Parathyroid adenoma (tissue), 2 donors: ENCODE data around the gene UHRF1.
"Not testable (repeated sequence)": the region's sequence is repeated elsewhere in the genome, so short reads cannot be mapped to it uniquely, and the experiment has no call there.

Source experiments
- H2AFZ ChIP-seq: fragments of 300-600 bp; sonication (generic); one replicate; pipeline ENCODE4 v1.7.0; 2017; ENCODE audit warnings: antibody characterized with exemption, mild to moderate bottlenecking
- H3K27ac ChIP-seq: fragments of 300-600 bp; sonication (generic); one replicate; pipeline ENCODE4 v1.7.0; 2017
- H3K27me3 ChIP-seq: fragments of 300-600 bp; sonication (generic); one replicate; pipeline ENCODE4 v1.7.0; 2017; ENCODE audit warnings: low read length; ENCODE audit not compliant: control insufficient read depth, insufficient read depth
- H3K36me3 ChIP-seq: fragments of 300-600 bp; sonication (generic); one replicate; pipeline ENCODE4 v1.7.0; 2017; ENCODE audit warnings: low read length; ENCODE audit not compliant: control insufficient read depth, insufficient read depth
- H3K4me1 ChIP-seq: fragments of 300-600 bp; sonication (generic); one replicate; pipeline ENCODE4 v1.7.0; 2017; ENCODE audit warnings: control low read depth
- H3K4me2 ChIP-seq: fragments of 300-600 bp; sonication (generic); one replicate; pipeline ENCODE4 v1.7.0; 2017; ENCODE audit warnings: low read length
- H3K4me3 ChIP-seq: fragments of 300-600 bp; sonication (generic); one replicate; pipeline ENCODE4 v1.7.0; 2017; ENCODE audit warnings: low read depth, low read length
- H3K79me2 ChIP-seq: fragments of 300-600 bp; sonication (generic); one replicate; pipeline ENCODE4 v1.7.0; 2017; ENCODE audit warnings: control low read depth
- H3K9ac ChIP-seq: fragments of 300-600 bp; sonication (generic); one replicate; pipeline ENCODE4 v1.7.0; 2017; ENCODE audit warnings: mild to moderate bottlenecking
- H3K9me3 ChIP-seq: fragments of 300-600 bp; sonication (generic); one replicate; pipeline ENCODE4 v1.7.0; 2017; ENCODE audit warnings: low read length; ENCODE audit not compliant: control insufficient read depth
- TF ChIP-seq, protein P1 (sequence below): fragments of 300-600 bp; sonication (generic); IDR thresholded peaks from one replicate; pipeline ENCODE4 v1.7.0; 2017; ENCODE audit warnings: antibody characterized with exemption, mild to moderate bottlenecking
- donor health status: primary hyperparathyroidism.

UHRF1 gene

DNA sequence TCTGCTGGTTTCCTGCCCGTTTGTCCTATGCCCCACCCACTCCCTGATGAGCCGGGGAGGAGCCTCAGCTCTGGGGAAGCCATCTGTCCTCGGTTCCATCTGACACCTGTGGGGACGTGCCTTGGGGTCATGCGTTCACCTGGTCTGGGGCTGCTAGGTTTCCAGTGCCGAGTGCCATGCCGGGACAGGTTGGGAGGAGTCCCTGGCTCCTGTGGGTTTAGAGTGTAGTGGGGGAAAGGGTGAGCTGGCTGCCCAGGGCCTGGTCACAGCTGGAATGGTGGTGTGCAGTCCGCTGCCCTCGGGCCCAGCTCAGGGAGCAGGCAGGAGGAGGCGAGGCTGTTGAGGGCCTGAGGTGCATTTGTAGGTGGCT lies 62.1 kb downstream of the UHRF1 start:
- H2AFZ ChIP-seq: no peak overlapping the region
- H3K27ac ChIP-seq: peak overlapping the region; percentile 58

DNA sequence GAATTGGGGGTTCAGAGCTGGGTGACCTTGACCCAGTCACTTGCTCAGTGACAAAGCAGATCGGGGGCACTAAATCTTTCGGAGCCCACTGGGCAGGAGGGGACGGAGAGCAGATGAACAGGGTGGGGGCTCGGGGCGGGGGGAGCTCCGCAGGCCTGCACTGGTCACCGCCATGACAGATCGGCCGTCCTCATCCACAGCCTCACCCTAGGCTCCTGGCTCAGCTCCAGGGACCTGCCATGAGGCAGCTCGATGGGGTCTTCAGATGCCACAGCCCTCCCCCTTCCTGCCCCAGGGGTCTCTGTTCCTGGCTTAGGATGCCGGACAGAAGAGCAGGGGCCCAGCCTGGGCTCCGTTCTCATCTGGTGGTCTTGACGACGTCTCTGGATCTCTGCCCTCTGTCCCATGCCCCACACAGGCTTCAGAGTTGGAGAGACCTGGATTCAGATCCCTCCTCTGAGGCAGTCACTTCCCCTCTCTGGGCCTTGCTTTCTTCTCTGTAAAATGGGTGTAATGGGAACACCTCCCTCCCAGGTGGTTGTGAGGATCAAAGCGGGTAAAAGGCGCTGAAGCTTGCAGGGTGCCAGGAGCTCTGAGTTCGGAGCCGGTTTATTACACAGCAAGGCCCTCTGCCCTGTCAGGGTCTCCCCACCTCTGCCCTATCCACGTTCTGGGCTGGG lies 62.7 kb downstream of the UHRF1 start:
- TF ChIP-seq, protein P1, sequence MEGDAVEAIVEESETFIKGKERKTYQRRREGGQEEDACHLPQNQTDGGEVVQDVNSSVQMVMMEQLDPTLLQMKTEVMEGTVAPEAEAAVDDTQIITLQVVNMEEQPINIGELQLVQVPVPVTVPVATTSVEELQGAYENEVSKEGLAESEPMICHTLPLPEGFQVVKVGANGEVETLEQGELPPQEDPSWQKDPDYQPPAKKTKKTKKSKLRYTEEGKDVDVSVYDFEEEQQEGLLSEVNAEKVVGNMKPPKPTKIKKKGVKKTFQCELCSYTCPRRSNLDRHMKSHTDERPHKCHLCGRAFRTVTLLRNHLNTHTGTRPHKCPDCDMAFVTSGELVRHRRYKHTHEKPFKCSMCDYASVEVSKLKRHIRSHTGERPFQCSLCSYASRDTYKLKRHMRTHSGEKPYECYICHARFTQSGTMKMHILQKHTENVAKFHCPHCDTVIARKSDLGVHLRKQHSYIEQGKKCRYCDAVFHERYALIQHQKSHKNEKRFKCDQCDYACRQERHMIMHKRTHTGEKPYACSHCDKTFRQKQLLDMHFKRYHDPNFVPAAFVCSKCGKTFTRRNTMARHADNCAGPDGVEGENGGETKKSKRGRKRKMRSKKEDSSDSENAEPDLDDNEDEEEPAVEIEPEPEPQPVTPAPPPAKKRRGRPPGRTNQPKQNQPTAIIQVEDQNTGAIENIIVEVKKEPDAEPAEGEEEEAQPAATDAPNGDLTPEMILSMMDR: no peak
- Histone ChIP-seq H3K9ac (no peak overlapping the region), H3K79me2 (peaks cover 40% of the 10 kb centered on the region), H3K27ac (no peak overlapping the region), H3K4me2 (peak overlapping the region; percentile 83), H3K4me1 (peaks cover 25% of the 10 kb centered on the region), H2AFZ (no peak overlapping the region), H3K4me3 (peak overlapping the region; percentile 45), H3K27me3 (no peaks in the 10 kb centered on the region), H3K9me3 (no peaks in the 10 kb centered on the region), H3K36me3 (no peaks in the 10 kb centered on the region)

More for the DNA sequence above, 62.1 kb downstream of the UHRF1 start:
- Histone ChIP-seq H3K4me1 (peaks cover 20% of the 10 kb centered on the region), H3K9ac (no peak overlapping the region), H3K4me2 (peak overlapping the region; percentile 83), H3K9me3 (no peaks in the 10 kb centered on the region), H3K79me2 (peaks cover 40% of the 10 kb centered on the region), H3K27me3 (no peaks in the 10 kb centered on the region), H3K4me3 (peak overlapping the region; percentile 45), H3K36me3 (no peaks in the 10 kb centered on the region)
- TF ChIP-seq, protein P1: no peak

GRCh38 chr19:4972509-4973230 lies 63.4 kb downstream of the UHRF1 start:
- Histone ChIP-seq H3K4me1 (peaks cover 31% of the 10 kb centered on the region), H3K27ac (no peak overlapping the region), H3K9ac (no peak overlapping the region), H3K4me3 (no peak overlapping the region), H3K79me2 (peaks cover 45% of the 10 kb centered on the region), H3K9me3 (no peaks in the 10 kb centered on the region), H3K36me3 (no peaks in the 10 kb centered on the region), H2AFZ (no peak overlapping the region), H3K27me3 (no peaks in the 10 kb centered on the region), H3K4me2 (no peak overlapping the region)
- TF ChIP-seq, protein P1: no peak

DNA sequence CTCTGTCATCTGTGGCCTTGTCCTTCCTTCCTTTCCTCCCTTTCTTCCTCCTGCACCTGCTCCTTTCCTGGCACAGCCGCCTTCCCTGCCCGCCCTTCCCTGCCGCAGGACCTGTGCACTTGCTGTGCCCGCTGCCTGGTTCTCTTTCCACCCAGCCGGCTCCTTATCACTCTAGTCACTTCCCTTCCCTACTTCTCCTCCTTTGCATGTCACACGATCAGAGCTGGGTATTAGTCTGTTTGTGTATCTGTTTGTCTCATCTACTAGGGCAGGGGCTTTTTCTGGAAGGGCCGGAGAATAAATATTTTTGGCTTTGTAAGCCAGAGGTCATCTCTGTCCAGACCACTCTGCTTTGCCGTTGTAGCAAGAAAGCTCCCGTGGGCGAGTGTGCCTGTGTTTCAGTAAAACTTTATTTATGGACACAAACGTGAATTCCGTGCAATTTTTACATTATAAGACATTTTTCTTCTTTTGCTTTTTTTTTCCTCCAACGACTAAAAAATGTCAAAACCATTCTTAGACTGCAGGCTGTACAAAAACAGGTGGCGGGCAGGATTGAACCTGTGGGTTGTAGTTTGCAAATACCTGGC lies 65.7 kb downstream of the UHRF1 start:
- H2AFZ ChIP-seq: no peak overlapping the region
- no peak overlapping the region for H3K4me2 ChIP-seq
- H3K4me1 ChIP-seq: peaks cover 35% of the 10 kb centered on the region

GRCh38 chr19:4975601-4976000 lies 66.3 kb downstream of the UHRF1 start:
- not testable (repeated sequence) for H3K36me3 ChIP-seq, H3K9me3 ChIP-seq, H3K4me2 ChIP-seq, H3K4me3 ChIP-seq, H2AFZ ChIP-seq, H3K9ac ChIP-seq, H3K27me3 ChIP-seq
- Histone ChIP-seq H3K79me2 (peaks cover 57% of the 10 kb centered on the region), H3K27ac (peak overlapping the region; percentile 65), H3K4me1 (peaks cover 31% of the 10 kb centered on the region)

More for the DNA sequence above, 65.7 kb downstream of the UHRF1 start:
- no peak overlapping the region for H3K27ac ChIP-seq
- peaks cover 58% of the 10 kb centered on the region for H3K79me2 ChIP-seq
- H3K9me3 ChIP-seq: no peaks in the 10 kb centered on the region
- no peaks in the 10 kb centered on the region for H3K27me3 ChIP-seq
- TF ChIP-seq, protein P1: no peak
- H3K4me3 ChIP-seq: no peak overlapping the region
- no peak overlapping the region for H3K9ac ChIP-seq
- no peaks in the 10 kb centered on the region for H3K36me3 ChIP-seq
